ENCODE results near the gene CABLES2. TPM values are rescaled to one million over a fixed set of nuclear protein-coding genes. Genes with fewer than 3 reads are reported as not detected.

The CABLES2 gene
- total RNA-seq, 2 experiments from 2014 or later, result 14.8 to 22.5 TPM

DNA sequence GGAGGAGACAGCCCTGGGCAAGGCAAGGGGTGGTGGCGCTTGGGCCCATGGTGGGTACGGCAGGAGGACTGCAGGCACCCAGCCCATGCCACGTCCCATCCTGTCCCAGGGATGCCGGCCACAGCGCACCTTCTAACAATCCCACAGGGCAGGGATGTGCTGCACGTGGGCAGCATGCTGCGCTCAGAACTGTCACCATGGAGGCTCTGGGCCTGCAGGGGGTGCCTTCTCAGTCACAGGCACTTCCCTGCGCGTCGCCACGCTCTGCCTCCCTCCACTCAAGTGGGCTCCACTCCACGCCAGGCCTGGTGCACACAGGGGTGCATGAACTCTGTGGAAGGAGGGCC, 2.4 kb downstream of the CABLES2 start:
- Histone ChIP-seq H4K20me1 (ENCODE audit: insufficient read depth, low read length) (no peaks in the 10 kb centered on the region), H3K9me2 (ENCODE audit: insufficient read depth, low read length) (no peaks in the 10 kb centered on the region), H3K27ac (ENCODE audit: low read depth, low read length, poor library complexity, severe bottlenecking) (no peak overlapping the region), H3K9me3 (ENCODE audit: low read length) (no peaks in the 10 kb centered on the region), H2AFZ (ENCODE audit: low read length) (no peak overlapping the region), H3K4me1 (ENCODE audit: insufficient read depth, low read length, poor library complexity, severe bottlenecking) (peaks cover 32% of the 10 kb centered on the region), H3K4me3 (ENCODE audit: low read depth, low read length, poor library complexity, severe bottlenecking) (no peak overlapping the region), H3K79me2 (ENCODE audit: insufficient read depth, low read depth, low read length) (peaks cover 7% of the 10 kb centered on the region; the same call in 1 of the 2 replicates), H3K4me2 (ENCODE audit: low read length) (no peak overlapping the region), H3K36me3 (ENCODE audit: insufficient read depth, low read length) (peaks cover 9% of the 10 kb centered on the region; the same call in 1 of the 2 replicates)
- no peak for DNase-seq (ENCODE audit: low spot score)
- ChIA-PET CTCF (ENCODE audit: unreplicated experiment) (no interaction called here), POLR2A (no interaction called here)
- no peak for TF ChIP-seq EZH2phosphoT487 (IDR thresholded peaks at IDR 0.05; ENCODE audit: borderline replicate concordance, low read depth, low read length)
- TF ChIP-seq, protein P1, sequence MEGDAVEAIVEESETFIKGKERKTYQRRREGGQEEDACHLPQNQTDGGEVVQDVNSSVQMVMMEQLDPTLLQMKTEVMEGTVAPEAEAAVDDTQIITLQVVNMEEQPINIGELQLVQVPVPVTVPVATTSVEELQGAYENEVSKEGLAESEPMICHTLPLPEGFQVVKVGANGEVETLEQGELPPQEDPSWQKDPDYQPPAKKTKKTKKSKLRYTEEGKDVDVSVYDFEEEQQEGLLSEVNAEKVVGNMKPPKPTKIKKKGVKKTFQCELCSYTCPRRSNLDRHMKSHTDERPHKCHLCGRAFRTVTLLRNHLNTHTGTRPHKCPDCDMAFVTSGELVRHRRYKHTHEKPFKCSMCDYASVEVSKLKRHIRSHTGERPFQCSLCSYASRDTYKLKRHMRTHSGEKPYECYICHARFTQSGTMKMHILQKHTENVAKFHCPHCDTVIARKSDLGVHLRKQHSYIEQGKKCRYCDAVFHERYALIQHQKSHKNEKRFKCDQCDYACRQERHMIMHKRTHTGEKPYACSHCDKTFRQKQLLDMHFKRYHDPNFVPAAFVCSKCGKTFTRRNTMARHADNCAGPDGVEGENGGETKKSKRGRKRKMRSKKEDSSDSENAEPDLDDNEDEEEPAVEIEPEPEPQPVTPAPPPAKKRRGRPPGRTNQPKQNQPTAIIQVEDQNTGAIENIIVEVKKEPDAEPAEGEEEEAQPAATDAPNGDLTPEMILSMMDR (conservative IDR thresholded peaks at IDR 0.05; ENCODE audit: low read length), result no peak
- BruUV-seq (replicated peaks), result no TSS peak
- intact Hi-C loops (cut with micrococcal nuclease; ENCODE audit: unreplicated experiment), result loop anchor here (5.0 to 10.0 kb wide), 2 partner anchors 340 to 388 kb away; partner anchors contain the start of gene TAF4

GRCh38 chr20:62404112-62404665, 2.9 kb downstream of the CABLES2 start:
- H3K4me2 ChIP-seq (ENCODE audit: low read length), result no peak overlapping the region; the same call in 1 of the 2 replicates
- ChIA-PET POLR2A (no interaction called here), CTCF (ENCODE audit: unreplicated experiment) (no interaction called here)
- no peak overlapping the region for H3K4me3 ChIP-seq (ENCODE audit: low read depth, low read length, poor library complexity, severe bottlenecking)
- no peaks in the 10 kb centered on the region for H3K9me3 ChIP-seq (ENCODE audit: low read length)
- H3K27ac ChIP-seq (ENCODE audit: low read depth, low read length, poor library complexity, severe bottlenecking), result no peak overlapping the region
- H3K9me2 ChIP-seq (ENCODE audit: insufficient read depth, low read length), result no peaks in the 10 kb centered on the region
- peaks cover 7% of the 10 kb centered on the region; the same call in 1 of the 2 replicates for H3K79me2 ChIP-seq (ENCODE audit: insufficient read depth, low read depth, low read length)
- DNase-seq (ENCODE audit: low spot score), result no peak
- H3K4me1 ChIP-seq (ENCODE audit: insufficient read depth, low read length, poor library complexity, severe bottlenecking), result peaks cover 26% of the 10 kb centered on the region
- TF ChIP-seq, protein P1 (conservative IDR thresholded peaks at IDR 0.05; ENCODE audit: low read length), result no peak
- no peak for TF ChIP-seq EZH2phosphoT487 (IDR thresholded peaks at IDR 0.05; ENCODE audit: borderline replicate concordance, low read depth, low read length)
- intact Hi-C loops (cut with micrococcal nuclease; ENCODE audit: unreplicated experiment), result loop anchor here (10.0 kb wide), 1 partner anchor 339 kb away; the partner anchor contains the start of gene TAF4
- H4K20me1 ChIP-seq (ENCODE audit: insufficient read depth, low read length), result no peaks in the 10 kb centered on the region
- no peak overlapping the region for H2AFZ ChIP-seq (ENCODE audit: low read length)
- BruUV-seq (replicated peaks), result no TSS peak
- peaks cover 9% of the 10 kb centered on the region; the same call in 1 of the 2 replicates for H3K36me3 ChIP-seq (ENCODE audit: insufficient read depth, low read length)

DNA sequence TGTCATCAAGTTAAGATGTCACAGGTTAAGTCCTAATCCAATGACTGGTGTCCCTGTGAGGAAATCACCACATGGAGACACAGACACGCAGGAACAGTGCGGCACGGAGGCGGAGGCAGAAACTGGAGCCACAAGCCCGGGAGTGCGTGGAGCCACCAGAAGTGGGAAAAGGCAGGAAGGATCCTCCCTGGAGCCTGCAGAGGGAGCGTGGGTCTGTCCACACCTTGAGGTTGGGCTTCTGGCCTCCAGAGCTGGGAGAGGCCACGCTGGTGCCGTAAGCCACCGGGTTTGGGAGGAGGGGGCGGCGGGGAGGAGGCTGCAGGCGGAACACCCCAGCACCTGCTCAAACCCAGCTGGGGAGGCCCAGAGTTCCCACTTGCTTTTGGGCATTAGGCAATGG, 3.8 kb downstream of the CABLES2 start:
- POLR2A ChIA-PET, result no interaction called here
- CTCF ChIA-PET (ENCODE audit: unreplicated experiment), result no interaction called here
- Histone ChIP-seq H3K4me3 (ENCODE audit: low read depth, low read length, poor library complexity, severe bottlenecking) (no peak overlapping the region), H3K9me3 (ENCODE audit: low read length) (no peaks in the 10 kb centered on the region), H3K4me1 (ENCODE audit: insufficient read depth, low read length, poor library complexity, severe bottlenecking) (peaks cover 20% of the 10 kb centered on the region), H3K9me2 (ENCODE audit: insufficient read depth, low read length) (no peaks in the 10 kb centered on the region), H3K4me2 (ENCODE audit: low read length) (no peak overlapping the region), H4K20me1 (ENCODE audit: insufficient read depth, low read length) (no peaks in the 10 kb centered on the region), H2AFZ (ENCODE audit: low read length) (no peak overlapping the region), H3K36me3 (ENCODE audit: insufficient read depth, low read length) (peaks cover 15% of the 10 kb centered on the region; the same call in 1 of the 2 replicates), H3K27ac (ENCODE audit: low read depth, low read length, poor library complexity, severe bottlenecking) (no peak overlapping the region), H3K79me2 (ENCODE audit: insufficient read depth, low read depth, low read length) (peaks cover 7% of the 10 kb centered on the region; the same call in 1 of the 2 replicates)
- no TSS peak for BruUV-seq (replicated peaks)
- TF ChIP-seq, protein P1 (conservative IDR thresholded peaks at IDR 0.05; ENCODE audit: low read length), result no peak
- no peak for TF ChIP-seq EZH2phosphoT487 (IDR thresholded peaks at IDR 0.05; ENCODE audit: borderline replicate concordance, low read depth, low read length)
- intact Hi-C loops (cut with micrococcal nuclease; ENCODE audit: unreplicated experiment), result loop anchor here (10.0 kb wide), 1 partner anchor 339 kb away; the partner anchor contains the start of gene TAF4
- no peak for DNase-seq (ENCODE audit: low spot score)

All from OCI-LY7 (cell line).